GM18867 (cell line): ENCODE measurements around the gene KIF21A.
"Not testable (repeated sequence)": the region's sequence is repeated elsewhere in the genome, so short reads cannot be mapped to it uniquely, and the experiment has no call there.

Experiments used
- ATAC-seq: cut with Tn5 transposase; IDR thresholded peaks from one replicate; pipeline ENCODE4 v1.9.1; 2021; ENCODE audit warnings: mild to moderate bottlenecking, moderate library complexity; ENCODE audit not compliant: unreplicated experiment

The KIF21A gene, protein sequence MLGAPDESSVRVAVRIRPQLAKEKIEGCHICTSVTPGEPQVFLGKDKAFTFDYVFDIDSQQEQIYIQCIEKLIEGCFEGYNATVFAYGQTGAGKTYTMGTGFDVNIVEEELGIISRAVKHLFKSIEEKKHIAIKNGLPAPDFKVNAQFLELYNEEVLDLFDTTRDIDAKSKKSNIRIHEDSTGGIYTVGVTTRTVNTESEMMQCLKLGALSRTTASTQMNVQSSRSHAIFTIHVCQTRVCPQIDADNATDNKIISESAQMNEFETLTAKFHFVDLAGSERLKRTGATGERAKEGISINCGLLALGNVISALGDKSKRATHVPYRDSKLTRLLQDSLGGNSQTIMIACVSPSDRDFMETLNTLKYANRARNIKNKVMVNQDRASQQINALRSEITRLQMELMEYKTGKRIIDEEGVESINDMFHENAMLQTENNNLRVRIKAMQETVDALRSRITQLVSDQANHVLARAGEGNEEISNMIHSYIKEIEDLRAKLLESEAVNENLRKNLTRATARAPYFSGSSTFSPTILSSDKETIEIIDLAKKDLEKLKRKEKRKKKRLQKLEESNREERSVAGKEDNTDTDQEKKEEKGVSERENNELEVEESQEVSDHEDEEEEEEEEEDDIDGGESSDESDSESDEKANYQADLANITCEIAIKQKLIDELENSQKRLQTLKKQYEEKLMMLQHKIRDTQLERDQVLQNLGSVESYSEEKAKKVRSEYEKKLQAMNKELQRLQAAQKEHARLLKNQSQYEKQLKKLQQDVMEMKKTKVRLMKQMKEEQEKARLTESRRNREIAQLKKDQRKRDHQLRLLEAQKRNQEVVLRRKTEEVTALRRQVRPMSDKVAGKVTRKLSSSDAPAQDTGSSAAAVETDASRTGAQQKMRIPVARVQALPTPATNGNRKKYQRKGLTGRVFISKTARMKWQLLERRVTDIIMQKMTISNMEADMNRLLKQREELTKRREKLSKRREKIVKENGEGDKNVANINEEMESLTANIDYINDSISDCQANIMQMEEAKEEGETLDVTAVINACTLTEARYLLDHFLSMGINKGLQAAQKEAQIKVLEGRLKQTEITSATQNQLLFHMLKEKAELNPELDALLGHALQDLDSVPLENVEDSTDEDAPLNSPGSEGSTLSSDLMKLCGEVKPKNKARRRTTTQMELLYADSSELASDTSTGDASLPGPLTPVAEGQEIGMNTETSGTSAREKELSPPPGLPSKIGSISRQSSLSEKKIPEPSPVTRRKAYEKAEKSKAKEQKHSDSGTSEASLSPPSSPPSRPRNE (N-terminal part only)

GRCh38 chr12:39443081-39443928 is at the start of gene KIF21A:
KIF21A (minus strand) TSS chr12:39443120; CDS start chr12:39442970, 150 bp downstream.
- peak; percentile 95 for ATAC-seq

DNA sequence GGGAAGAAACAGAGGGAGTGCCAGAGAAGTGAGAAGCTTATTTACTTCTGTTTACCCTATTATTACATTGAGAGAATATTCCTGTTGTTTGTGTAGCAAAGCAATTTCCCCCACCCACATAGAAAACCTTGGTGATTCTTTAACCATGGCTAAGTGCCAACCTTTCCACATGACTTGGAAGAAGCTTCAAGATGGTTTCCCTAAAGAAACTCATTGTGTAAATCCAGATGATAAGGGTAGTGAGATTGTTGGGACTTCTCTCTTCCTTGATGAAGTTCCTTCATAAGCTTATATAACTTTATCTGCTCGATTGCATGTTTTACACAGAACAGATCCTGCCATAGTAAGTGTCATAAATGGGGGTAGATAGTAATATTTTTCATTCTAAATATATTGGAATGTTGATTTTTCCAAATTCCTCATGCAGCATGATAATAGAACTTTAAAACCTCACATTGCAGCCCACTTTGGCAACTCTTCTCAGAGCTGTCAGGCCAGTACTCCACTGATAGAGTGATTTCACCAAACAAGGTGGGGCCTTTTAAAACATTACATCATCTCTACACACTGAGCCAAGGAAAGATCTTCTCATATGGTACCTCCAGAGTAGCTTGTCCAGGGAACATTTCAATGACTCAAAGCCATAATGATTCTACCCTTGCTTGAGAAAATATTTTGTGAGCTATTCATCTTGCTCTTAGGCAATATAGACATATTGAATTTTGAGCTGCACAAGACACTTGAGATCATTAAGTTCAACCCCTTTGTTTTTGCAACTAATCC is 47.8 kb upstream of the KIF21A start:
- ATAC-seq = no peak

DNA sequence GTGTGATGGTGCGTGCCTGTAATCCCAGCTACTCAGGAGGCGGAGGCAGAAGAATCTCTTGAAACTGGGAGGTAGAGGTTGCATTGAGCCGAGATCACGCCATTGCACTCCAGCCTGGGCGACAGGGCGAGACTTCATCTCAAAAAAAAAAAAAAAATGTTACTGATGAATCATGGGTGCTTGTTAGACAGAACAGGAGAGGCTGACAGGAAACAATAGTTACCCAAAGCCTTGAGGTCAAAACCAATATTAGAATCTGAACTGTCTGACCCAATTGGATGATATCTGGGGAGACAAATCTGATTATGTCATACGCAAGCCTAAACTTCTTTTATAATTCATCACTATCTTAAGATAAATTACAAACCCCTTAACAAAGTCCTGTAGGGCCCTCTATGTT is 40.7 kb upstream of the KIF21A start:
- no peak for ATAC-seq

GRCh38 chr12:39483042-39483441 is 40.1 kb upstream of the KIF21A start:
- ATAC-seq = no peak

- no peak for ATAC-seq
These were observed 34.0 kb upstream of the KIF21A start for GRCh38 chr12:39476894-39477293.

DNA sequence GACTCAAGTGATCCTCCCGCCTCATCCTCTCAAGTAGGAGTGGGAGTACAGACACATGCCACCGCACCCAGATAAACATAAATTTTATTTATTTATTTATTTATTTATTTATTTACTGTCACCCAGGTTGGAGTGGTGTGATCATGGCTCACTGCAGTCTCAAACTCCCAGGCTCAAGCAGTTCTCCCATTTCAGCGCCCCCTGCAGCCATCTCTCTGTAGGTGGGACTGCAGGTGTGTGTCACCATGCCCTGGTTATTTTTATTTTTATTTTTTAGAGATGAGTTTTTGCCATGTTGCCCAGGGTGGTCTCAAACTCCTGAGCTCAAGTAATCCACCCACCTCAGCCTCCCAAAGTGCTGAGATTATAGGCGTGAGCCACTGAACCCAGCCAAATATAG is 33.2 kb upstream of the KIF21A start:
- no peak for ATAC-seq

GRCh38 chr12:39475136-39475535 is 32.2 kb upstream of the KIF21A start:
- not testable (repeated sequence) for ATAC-seq

DNA sequence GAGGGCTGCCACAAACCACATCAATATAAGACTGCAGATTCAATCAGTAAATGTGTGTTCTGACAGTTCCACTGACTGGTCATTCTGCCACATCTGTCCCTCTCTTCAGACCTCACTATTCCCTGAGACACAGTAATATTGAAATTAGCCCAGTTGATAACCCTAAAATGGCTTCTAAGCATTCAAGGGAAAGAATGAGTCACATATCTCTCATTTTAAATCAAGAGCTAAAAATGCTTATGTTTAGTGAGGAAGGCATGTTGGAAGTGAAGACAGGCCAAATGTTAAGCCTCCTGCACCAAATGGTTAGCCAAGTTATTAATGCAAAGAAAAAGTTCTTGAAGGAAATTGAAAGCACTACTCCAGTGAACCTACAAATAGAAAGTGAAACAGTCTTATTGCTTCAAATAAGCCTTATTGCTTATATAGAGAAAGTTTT is 24.5 kb upstream of the KIF21A start:
- peak; percentile 87 for ATAC-seq

- no peak for ATAC-seq
These were observed 22.2 kb upstream of the KIF21A start for GRCh38 chr12:39464976-39465695.

DNA sequence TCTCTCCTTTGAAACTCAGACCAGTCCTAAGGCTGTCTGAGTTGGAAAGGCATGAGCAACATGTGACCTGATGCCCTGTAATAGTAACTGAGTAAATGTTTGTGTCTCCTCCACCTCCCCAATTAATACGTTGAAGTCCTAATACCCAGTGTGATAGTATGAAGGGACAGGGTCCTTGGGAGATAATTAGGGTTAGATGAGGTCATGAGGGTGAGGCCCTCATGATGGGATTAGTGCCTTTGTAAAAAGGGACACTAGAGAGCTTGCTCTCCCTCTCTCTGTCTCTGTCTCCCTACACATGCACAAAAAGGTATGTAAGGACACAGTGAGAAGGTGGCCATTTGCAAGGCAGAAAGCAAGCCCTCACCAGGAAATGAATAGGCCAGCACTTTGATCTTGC is 18.1 kb upstream of the KIF21A start:
- no peak for ATAC-seq

- ATAC-seq = no peak
These were observed 16.1 kb upstream of the KIF21A start for GRCh38 chr12:39459027-39459434.

- no peak for ATAC-seq
These were observed 9.1 kb upstream of the KIF21A start for GRCh38 chr12:39451977-39452376.

DNA sequence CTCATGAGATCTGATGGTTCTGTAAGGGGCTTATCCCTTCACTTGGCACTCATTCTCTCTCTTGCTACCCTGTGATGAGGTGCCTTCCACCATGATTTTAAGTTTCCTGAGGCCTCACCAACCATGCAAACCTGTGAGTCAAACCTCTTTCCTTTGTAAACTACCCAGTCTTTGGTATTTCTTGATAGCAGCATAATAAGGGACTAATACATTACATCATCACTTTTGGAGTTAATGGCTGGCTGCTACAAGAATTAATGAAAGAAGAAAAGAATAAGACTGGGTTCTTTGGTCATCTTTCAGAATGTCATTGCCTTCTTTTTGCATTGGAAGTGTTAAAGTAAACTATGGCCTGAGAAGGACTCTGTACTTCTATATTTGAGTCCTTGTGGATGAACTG is 5.1 kb upstream of the KIF21A start:
- no peak for ATAC-seq

- no peak for ATAC-seq
These were observed 949 bp upstream of the KIF21A start for GRCh38 chr12:39443929-39444209.

DNA sequence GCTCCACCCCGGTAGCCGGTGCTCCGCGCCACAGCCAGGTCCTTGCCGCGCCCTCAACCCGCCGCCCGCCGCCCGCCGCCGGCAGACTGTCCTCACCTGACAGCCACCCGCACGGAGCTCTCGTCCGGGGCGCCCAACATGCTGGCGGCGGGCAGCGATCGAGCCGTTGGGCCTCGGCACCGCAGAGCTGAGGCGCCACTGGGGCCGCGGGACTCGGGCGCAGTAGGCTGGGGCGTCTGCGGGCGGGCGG is 164 bp downstream of the KIF21A start:
- ATAC-seq = peak; percentile 33

- ATAC-seq = peak; percentile 28
These were observed 723 bp downstream of the KIF21A start for GRCh38 chr12:39441963-39442830.

- no peak for ATAC-seq
These were observed 1.5 kb downstream of the KIF21A start for GRCh38 chr12:39441189-39441962.
